Measurements from ENCODE around the gene CEP112. TPM values are rescaled to one million over a fixed set of nuclear protein-coding genes. Genes with fewer than 3 reads are reported as not detected.

The CEP112 gene
- total and polyA plus RNA-seq, 10 of the 15 experiments (the other 5 are each of a cell fraction or from before 2014, with no cell fraction given) = 0.11 to 3.8 (median 0.32) TPM; not detected in 1

DNA sequence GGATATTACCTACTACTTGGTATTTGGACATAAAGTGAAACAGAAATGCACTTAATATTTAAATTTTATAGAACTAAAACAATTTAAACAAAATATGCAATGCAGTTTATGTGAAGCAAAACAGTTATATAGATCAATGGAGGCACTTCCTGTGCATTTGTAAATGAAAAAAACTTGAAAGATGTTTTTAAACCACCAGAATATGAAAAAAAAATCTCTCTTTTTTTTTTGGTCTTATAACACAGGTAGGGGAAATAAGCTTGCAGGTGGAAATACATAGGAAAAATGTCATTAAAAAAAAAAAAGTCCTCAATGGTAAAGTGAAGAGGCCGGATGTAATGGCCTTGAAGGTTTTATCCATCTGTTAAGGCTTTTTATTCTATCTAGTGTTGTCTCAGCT is 450.2 kb downstream of the CEP112 start (continued):
- TF ChIP-seq RELA (IDR thresholded peaks at IDR 0.05; ENCODE audit: borderline replicate concordance, partially characterized antibody) (no peak), GABPA (IDR thresholded peaks at IDR 0.05; ENCODE audit: low read depth) (no peak), ETV6 (conservative IDR thresholded peaks at IDR 0.05 in 1 of 2, IDR thresholded peaks at IDR 0.05 in 1 of 2; ENCODE audit: borderline replicate concordance in 1 of 2, low read depth in 1 of 2) (no peak), DPF2 (IDR thresholded peaks at IDR 0.05) (no peak), MEF2A (IDR thresholded peaks at IDR 0.05; ENCODE audit: insufficient read depth, low read depth, low read length) (no peak), NRF1 (conservative IDR thresholded peaks at IDR 0.05; ENCODE audit: low read depth, low read length) (no peak), SUPT20H (IDR thresholded peaks at IDR 0.05; ENCODE audit: borderline replicate concordance, control insufficient read depth, low read depth, low read length) (no peak), TBL1XR1 (IDR thresholded peaks at IDR 0.05; ENCODE audit: low read depth, low read length) (no peak), SIX5 (IDR thresholded peaks at IDR 0.05; ENCODE audit: low read depth, low read length, severe bottlenecking) (no peak)

DNA sequence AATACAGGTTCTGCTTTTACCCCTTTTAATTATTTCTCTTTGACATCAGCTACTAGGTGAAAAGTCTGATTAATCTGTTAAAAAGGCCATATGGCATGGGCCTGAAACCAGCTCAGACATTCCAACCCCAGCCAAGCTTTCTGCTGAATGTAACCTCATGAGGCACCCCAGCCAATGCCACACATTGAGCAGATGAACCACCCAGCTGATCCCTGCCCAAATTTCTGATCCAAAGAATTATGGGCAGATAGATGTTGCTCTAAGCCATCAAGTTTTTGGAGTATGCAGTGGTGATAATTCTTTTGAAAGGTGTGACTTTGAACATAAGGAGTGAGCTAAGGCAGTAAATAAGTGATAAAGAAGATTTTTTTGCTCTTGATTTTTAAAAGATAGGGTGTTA is 452.9 kb downstream of the CEP112 start:
- no peak overlapping the region for H3K27ac ChIP-seq (ENCODE audit: control insufficient read depth, insufficient read depth)
- TF ChIP-seq STAT3 (IDR thresholded peaks at IDR 0.05; ENCODE audit: low read depth, low read length) = no peak
- no peak for TF ChIP-seq GATAD2B (conservative IDR thresholded peaks at IDR 0.05; ENCODE audit: low read depth)
- no peak overlapping the region for H2AFZ ChIP-seq (ENCODE audit: control insufficient read depth, low read depth, low read length)
- CTCF ChIA-PET = interaction anchor here (1.0 to 1.3 kb wide), 2 partner anchors 11 to 445 kb away, joined by 3 read pairs; no protein-coding TSS in a partner anchor
- no peaks in the 10 kb centered on the region for H3K4me1 ChIP-seq (ENCODE audit: control insufficient read depth, insufficient read depth, low read length)
- no peak overlapping the region for H3K4me2 ChIP-seq (ENCODE audit: control insufficient read depth, insufficient read depth)
- no peaks in the 10 kb centered on the region for H3K9me3 ChIP-seq (replicated peaks; ENCODE audit: control insufficient read depth, insufficient read depth, low read length)
- RAD21 ChIA-PET (ENCODE audit: unreplicated experiment) = no interaction called here
- in situ Hi-C loops (cut with MboI) (no loop called here), intact Hi-C loops (cut with micrococcal nuclease; ENCODE audit: unreplicated experiment) (no loop called here)
- H3K79me2 ChIP-seq (ENCODE audit: control insufficient read depth, insufficient read depth, low read length) = no peaks in the 10 kb centered on the region
- no peaks in the 10 kb centered on the region for H4K20me1 ChIP-seq (ENCODE audit: control insufficient read depth, insufficient read depth)
- FAIRE-seq (no peak), ATAC-seq (no peak), DNase-seq (ENCODE audit: low read depth, low spot score) (no peak)
- no TSS peak for BruUV-seq (replicated peaks)
- H3K36me3 ChIP-seq (ENCODE audit: control insufficient read depth in 2 of 2, insufficient read depth in 2 of 2, low read length in 1 of 2) = no peaks in the 10 kb centered on the region
- no peak overlapping the region for H3K4me3 ChIP-seq
- no peaks in the 10 kb centered on the region for H3K27me3 ChIP-seq (replicated peaks in 1 of 2; ENCODE audit: control insufficient read depth in 2 of 2, insufficient read depth in 2 of 2, low read length in 1 of 2)
- no peak overlapping the region for H3K9ac ChIP-seq (ENCODE audit: control insufficient read depth, insufficient read depth, low read length)
- SMC1A ChIA-PET (ENCODE audit: uncharacterized antibody, unreplicated experiment) = interaction anchor here (1.0 to 2.0 kb wide), 3 partner anchors 16 to 21 kb away, joined by 3 to 8 read pairs (median 6); no protein-coding TSS in a partner anchor
- POLR2A ChIA-PET = interaction anchor here (0.6 kb wide), 1 partner anchor 22 kb away, joined by 4 read pairs; no protein-coding TSS in a partner anchor

Data from GM12878 (cell line).